Testis (tissue), 3 donors: ENCODE results near the gene ALDH5A1. TPM values are rescaled to one million over a fixed set of nuclear protein-coding genes. Genes with fewer than 3 reads are reported as not detected.

ENCODE experiments used
- DNase-seq: peaks from one replicate; pipeline ENCODE4 v3.0.0-alpha.2; 2019
- H3K27ac ChIP-seq, 2 donors: fragments of 200-600 bp; sonication (generic); one replicate each; pipeline ENCODE4 v1.5.1; 2019
- H3K27me3 ChIP-seq: fragments of 200-600 bp; sonication (generic); one replicate; pipeline ENCODE4 v1.5.1; 2019
- H3K36me3 ChIP-seq: fragments of 200-600 bp; sonication (generic); one replicate; pipeline ENCODE4 v1.5.1; 2017; ENCODE audit warnings: low read depth; ENCODE audit errors: missing control alignments
- H3K4me1 ChIP-seq: fragments of 200-600 bp; sonication (generic); one replicate; pipeline ENCODE4 v1.5.1; 2019
- H3K4me3 ChIP-seq, 2 donors: fragments of 200-600 bp; sonication (generic); one replicate each; pipeline ENCODE4 v1.5.1; 2017 to 2019
- H3K9me3 ChIP-seq: fragments of 200-600 bp; sonication (generic); one replicate; pipeline ENCODE4 v1.5.1; 2017
- CTCF ChIP-seq, 3 experiments: fragments of 450-650 bp in 2 of 3; fragments of 200-600 bp in 1 of 3; sonication (generic) in 1 of 3; IDR thresholded peaks; one replicate each; pipeline ENCODE4 v1.5.1; 2016 to 2019; ENCODE audit warnings: antibody characterized with exemption in 3 of 3, mild to moderate bottlenecking in 2 of 3, moderate library complexity in 1 of 3
- POLR2A ChIP-seq: fragments of 450-650 bp; IDR thresholded peaks from one replicate; pipeline ENCODE4 v1.6.1; 2017; ENCODE audit warnings: antibody characterized with exemption, mild to moderate bottlenecking, moderate library complexity
- WGBS, 2 donors: methylation state at CpG; one replicate each; pipeline ENCODE4 v1.1.5; 2018; 5-methylcytosine and 5-hydroxymethylcytosine counted together
- intact Hi-C: fragments of 100-400 bp; cut with DNase I; formaldehyde crosslinking; loops from one replicate; pipeline ENCODE4 v1.15.1; 2023; ENCODE audit warnings: low total_unique reads
- polyA plus RNA-seq: library from polyadenylated mRNA; stranded (reverse); fragments of 350-450 nt; fragmentation: Illumina TruSeq; extraction: RNeasy Lipid Tissue Mini Kit (QIAGEN cat#74804); gene quantifications from one replicate; pipeline ENCODE4 v1.2.3, GENCODE V29; 2014; ENCODE audit warnings: low read depth, low replicate concordance; ENCODE audit not compliant: insufficient read depth
- total RNA-seq, 2 donors: library from RNA; depleted of rRNA; stranded (reverse); fragments of >200 nt; gene quantifications; one replicate each; pipeline ENCODE4 v1.2.3, GENCODE V29; 2016

ALDH5A1 gene
- total and polyA plus RNA-seq, 3 donors from 2014 or later = 11.3 to 21.2 (median 16.3) TPM

GRCh38 chr6:24571361-24571760 is 76.6 kb downstream of the ALDH5A1 start:
- 77% methylated on average over 6 of the region's 6 CpGs for WGBS, 2 donors

GRCh38 chr6:24574809-24575208 is 80.0 kb downstream of the ALDH5A1 start:
- no peak for DNase-seq
- Histone ChIP-seq H3K4me3 (no peak overlapping the region), H3K4me1 (no peaks in the 10 kb centered on the region), H3K36me3 (no peaks in the 10 kb centered on the region), H3K27me3 (no peaks in the 10 kb centered on the region), H3K27ac (no peak overlapping the region), H3K9me3 (no peaks in the 10 kb centered on the region)
- no peak for TF ChIP-seq CTCF (IDR thresholded peaks at IDR 0.05)
- no peak for TF ChIP-seq POLR2A
- WGBS, 2 donors = 81 to 83% methylated on average over 4 of the region's 4 CpGs
- intact Hi-C loops = no loop called here

More at GRCh38 chr6:24571361-24571760, 76.6 kb downstream of the ALDH5A1 start:
- Histone ChIP-seq H3K9me3 (no peaks in the 10 kb centered on the region), H3K4me1 (no peaks in the 10 kb centered on the region), H3K27ac (no peak overlapping the region), H3K27me3 (no peaks in the 10 kb centered on the region), H3K36me3 (no peaks in the 10 kb centered on the region), H3K4me3 (no peak overlapping the region)
- DNase-seq = no peak
- TF ChIP-seq CTCF (IDR thresholded peaks at IDR 0.05) = no peak
- intact Hi-C loops = no loop called here

GRCh38 chr6:24576447-24576846 is 81.7 kb downstream of the ALDH5A1 start:
- H3K27ac ChIP-seq = no peak overlapping the region
- no peak for TF ChIP-seq POLR2A
- TF ChIP-seq CTCF (IDR thresholded peaks at IDR 0.05) = no peak
- H3K4me1 ChIP-seq = no peaks in the 10 kb centered on the region
- H3K36me3 ChIP-seq = no peaks in the 10 kb centered on the region
- no peaks in the 10 kb centered on the region for H3K9me3 ChIP-seq
- intact Hi-C loops = no loop called here
- 87 to 89% methylated on average over 6 of the region's 6 CpGs for whole genome bisulfite sequencing, 2 donors
- DNase-seq = no peak
- no peaks in the 10 kb centered on the region for H3K27me3 ChIP-seq
- no peak overlapping the region for H3K4me3 ChIP-seq

- Histone ChIP-seq H3K27me3 (no peaks in the 10 kb centered on the region), H3K36me3 (no peaks in the 10 kb centered on the region), H3K4me3 (no peak overlapping the region), H3K4me1 (no peaks in the 10 kb centered on the region), H3K9me3 (no peaks in the 10 kb centered on the region), H3K27ac (no peak overlapping the region)
- intact Hi-C loops = loop anchor here (10.0 kb wide), 1 partner anchor 184 kb away; no protein-coding TSS in a partner anchor
- TF ChIP-seq CTCF (IDR thresholded peaks at IDR 0.05) = peak; percentile 57 to 74 (median 63)
- no peak for TF ChIP-seq POLR2A
- peak; percentile 89 for DNase-seq
- WGBS, 2 donors = 60 to 76% methylated on average over 7 of the region's 7 CpGs
These were observed 86.4 kb downstream of the ALDH5A1 start for GRCh38 chr6:24581084-24581669.
